HepG2 (cell line): ENCODE measurements around the gene PRKACG. TPM values are rescaled to one million over a fixed set of nuclear protein-coding genes. Genes with fewer than 3 reads are reported as not detected.

ENCODE experiments used
- CBX2 ChIP-seq, 2 experiments: fragments of 200-600 bp in 1 of 2; sonication (generic); formaldehyde crosslinking in 1 of 2; IDR thresholded peaks; 2 replicates each; pipeline versions ENCODE4 v1.7.0 to v1.8.1; 2018 to 2022; ENCODE audit warnings: low read depth in 2 of 2, low read length in 1 of 2, mild to moderate bottlenecking in 1 of 2, missing genetic modification reagents in 1 of 2
- GABPA ChIP-seq, 2 experiments: IDR thresholded peaks; 2 replicates each; pipeline ENCODE4 v1.6.1; 2011 to 2016; ENCODE audit warnings: low read depth in 2 of 2, low read length in 1 of 2, missing biosample characterization in 1 of 2, missing genetic modification characterization in 1 of 2
- GABPB1 ChIP-seq: IDR thresholded peaks from 2 replicates; pipeline ENCODE4 v1.6.1; 2016; ENCODE audit warnings: mild to moderate bottlenecking, missing genetic modification reagents, moderate library complexity, missing compliant biosample characterization
- GATAD2A ChIP-seq: IDR thresholded peaks from 2 replicates; pipeline ENCODE4 v1.6.1; 2016
- IRF2 ChIP-seq: IDR thresholded peaks from 2 replicates; pipeline ENCODE4 v1.6.1; 2018; ENCODE audit warnings: missing genetic modification reagents, missing compliant biosample characterization
- PAWR ChIP-seq: sonication (generic); formaldehyde crosslinking; IDR thresholded peaks from 2 replicates; pipeline ENCODE4 v1.4.0; 2020; ENCODE audit warnings: missing genetic modification reagents, mild to moderate bottlenecking, borderline replicate concordance
- SP5 ChIP-seq: IDR thresholded peaks from 2 replicates; pipeline ENCODE4 v1.6.1; 2016; ENCODE audit warnings: low read depth, borderline replicate concordance
- TBP ChIP-seq: sonication (generic); formaldehyde crosslinking; IDR thresholded peaks from 2 replicates; pipeline ENCODE4 v1.5.0; 2020; ENCODE audit warnings: missing genetic modification reagents
- TCF7 ChIP-seq: sonication (generic); IDR thresholded peaks from 2 replicates; pipeline ENCODE4 v1.6.1; 2016; ENCODE audit warnings: antibody characterized with exemption, low read depth
- TOPORS ChIP-seq: sonication (generic); formaldehyde crosslinking; IDR thresholded peaks from 2 replicates; pipeline ENCODE4 v1.8.0; 2023; ENCODE audit warnings: mild to moderate bottlenecking, missing genetic modification reagents
- ZNF225 ChIP-seq: sonication (generic); formaldehyde crosslinking; IDR thresholded peaks from 2 replicates; pipeline ENCODE4 v1.4.0; 2020; ENCODE audit warnings: mild to moderate bottlenecking, missing genetic modification reagents
- ZNF776 ChIP-seq: sonication (generic); formaldehyde crosslinking; IDR thresholded peaks from 2 replicates; pipeline ENCODE4 v1.4.0; 2020; ENCODE audit warnings: mild to moderate bottlenecking, missing genetic modification reagents
- ZNF792 ChIP-seq: IDR thresholded peaks from 2 replicates; pipeline ENCODE4 v1.6.1; 2016
- polyA plus RNA-seq, 8 experiments: library from polyadenylated mRNA; depleted of rRNA in 3 of 8; stranded (reverse) in 7 of 8; unstranded in 1 of 8; fragments of >200 nt; fragmentation: Illumina TruSeq in 4 of 8; extraction: Trizol in 4 of 8; gene quantifications; 2 replicates each; pipeline versions ENCODE4 v1.2.1 to v1.2.3, GENCODE V29; 2011 to 2016; ENCODE audit warnings: low read depth in 4 of 8, missing spikeins in 1 of 8, mixed read lengths in 1 of 8; ENCODE audit not compliant: insufficient read depth in 1 of 8
- total RNA-seq, 5 experiments: library from RNA; depleted of rRNA; stranded (reverse); fragments of >200 nt; fragmentation: Illumina TruSeq; extraction: Trizol; gene quantifications; 2 replicates each; pipeline ENCODE4 v1.2.3, GENCODE V29; 2016; ENCODE audit warnings: low read depth in 1 of 5
- TF ChIP-seq, protein P1 (sequence below): sonication (generic); formaldehyde crosslinking; IDR thresholded peaks from 2 replicates; pipeline ENCODE4 v1.4.0; 2020; ENCODE audit warnings: mild to moderate bottlenecking, missing genetic modification reagents, borderline replicate concordance
- TF ChIP-seq, protein P2 (sequence below): sonication (generic); formaldehyde crosslinking; IDR thresholded peaks from 2 replicates; pipeline ENCODE4 v1.4.0; 2020; ENCODE audit warnings: missing genetic modification reagents
- TF ChIP-seq, protein P3 (sequence below): sonication (generic); formaldehyde crosslinking; IDR thresholded peaks from 2 replicates; pipeline ENCODE4 v1.4.0; 2020; ENCODE audit warnings: missing genetic modification reagents
- TF ChIP-seq, protein P4 (sequence below): sonication (generic); formaldehyde crosslinking; IDR thresholded peaks from 2 replicates; pipeline ENCODE4 v1.5.1; 2020; ENCODE audit warnings: mild to moderate bottlenecking, moderate library complexity, missing genetic modification reagents
- TF ChIP-seq, protein P5 (sequence below): IDR thresholded peaks from 2 replicates; pipeline ENCODE4 v1.6.1; 2012; ENCODE audit warnings: low read depth, low read length, improper control_type of control experiment
- TF ChIP-seq, protein P6 (sequence below): IDR thresholded peaks from 2 replicates; pipeline ENCODE4 v1.6.1; 2016; ENCODE audit warnings: mild to moderate bottlenecking

The PRKACG gene
- total and polyA plus RNA-seq, 2 of the 13 experiments (the other 11 are each of a cell fraction or from before 2014, with no cell fraction given): not detected

DNA sequence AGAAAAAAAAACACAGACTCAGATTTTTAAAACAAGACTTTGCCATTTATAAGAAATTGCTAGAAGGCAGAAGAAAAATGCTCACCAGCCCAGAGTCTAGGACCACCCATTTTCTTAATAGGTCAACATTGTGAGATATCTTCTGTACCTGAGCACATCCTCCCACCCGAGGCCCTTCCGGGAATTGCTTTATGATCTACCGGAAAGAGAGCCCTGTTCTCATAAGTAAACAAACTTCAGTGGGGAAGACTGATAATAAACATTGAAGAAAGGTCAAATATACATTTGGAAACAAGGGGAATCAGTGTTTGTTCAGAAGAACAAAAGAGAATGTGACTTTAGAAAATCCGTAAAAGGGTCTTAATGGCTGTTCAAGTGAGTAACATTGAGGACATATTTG is 44.4 kb downstream of the PRKACG start (continued):
- TF ChIP-seq, protein P1, sequence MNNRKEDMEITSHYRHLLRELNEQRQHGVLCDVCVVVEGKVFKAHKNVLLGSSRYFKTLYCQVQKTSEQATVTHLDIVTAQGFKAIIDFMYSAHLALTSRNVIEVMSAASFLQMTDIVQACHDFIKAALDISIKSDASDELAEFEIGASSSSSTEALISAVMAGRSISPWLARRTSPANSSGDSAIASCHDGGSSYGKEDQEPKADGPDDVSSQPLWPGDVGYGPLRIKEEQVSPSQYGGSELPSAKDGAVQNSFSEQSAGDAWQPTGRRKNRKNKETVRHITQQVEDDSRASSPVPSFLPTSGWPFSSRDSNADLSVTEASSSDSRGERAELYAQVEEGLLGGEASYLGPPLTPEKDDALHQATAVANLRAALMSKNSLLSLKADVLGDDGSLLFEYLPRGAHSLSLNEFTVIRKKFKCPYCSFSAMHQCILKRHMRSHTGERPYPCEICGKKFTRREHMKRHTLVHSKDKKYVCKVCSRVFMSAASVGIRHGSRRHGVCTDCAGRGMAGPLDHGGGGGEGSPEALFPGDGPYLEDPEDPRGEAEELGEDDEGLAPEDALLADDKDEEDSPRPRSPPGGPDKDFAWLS (CRISPR knock-in tag): no peak
- TF ChIP-seq GATAD2A (CRISPR knock-in tag) (peak; percentile 99), TBP (CRISPR knock-in tag) (no peak), GABPA (IDR thresholded peaks at IDR 0.05; ENCODE audit: low read depth, low read length) (no peak), GABPA (CRISPR knock-in tag; IDR thresholded peaks at IDR 0.05; ENCODE audit: low read depth) (peak; percentile 77), ZNF776 (no peak), GABPB1 (peak; percentile 38; the same call in 1 of the 2 replicates), ZNF225 (CRISPR knock-in tag) (no peak), ZNF792 (peak; percentile 68; the same call in 1 of the 2 replicates), PAWR (CRISPR knock-in tag) (no peak), IRF2 (CRISPR knock-in tag) (peak; percentile 85), SP5 (CRISPR knock-in tag) (peak; percentile 93), CBX2 (IDR thresholded peaks at IDR 0.05; ENCODE audit: low read depth, low read length) (no peak), CBX2 (CRISPR knock-in tag; IDR thresholded peaks at IDR 0.05; ENCODE audit: low read depth) (no peak), TOPORS (CRISPR knock-in tag) (no peak), TCF7 (peak; percentile 96)
- TF ChIP-seq, protein P2, sequence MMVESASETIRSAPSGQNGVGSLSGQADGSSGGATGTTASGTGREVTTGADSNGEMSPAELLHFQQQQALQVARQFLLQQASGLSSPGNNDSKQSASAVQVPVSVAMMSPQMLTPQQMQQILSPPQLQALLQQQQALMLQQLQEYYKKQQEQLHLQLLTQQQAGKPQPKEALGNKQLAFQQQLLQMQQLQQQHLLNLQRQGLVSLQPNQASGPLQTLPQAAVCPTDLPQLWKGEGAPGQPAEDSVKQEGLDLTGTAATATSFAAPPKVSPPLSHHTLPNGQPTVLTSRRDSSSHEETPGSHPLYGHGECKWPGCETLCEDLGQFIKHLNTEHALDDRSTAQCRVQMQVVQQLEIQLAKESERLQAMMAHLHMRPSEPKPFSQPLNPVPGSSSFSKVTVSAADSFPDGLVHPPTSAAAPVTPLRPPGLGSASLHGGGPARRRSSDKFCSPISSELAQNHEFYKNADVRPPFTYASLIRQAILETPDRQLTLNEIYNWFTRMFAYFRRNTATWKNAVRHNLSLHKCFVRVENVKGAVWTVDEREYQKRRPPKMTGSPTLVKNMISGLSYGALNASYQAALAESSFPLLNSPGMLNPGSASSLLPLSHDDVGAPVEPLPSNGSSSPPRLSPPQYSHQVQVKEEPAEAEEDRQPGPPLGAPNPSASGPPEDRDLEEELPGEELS (CRISPR knock-in tag): peak; percentile 90
- TF ChIP-seq, protein P3, sequence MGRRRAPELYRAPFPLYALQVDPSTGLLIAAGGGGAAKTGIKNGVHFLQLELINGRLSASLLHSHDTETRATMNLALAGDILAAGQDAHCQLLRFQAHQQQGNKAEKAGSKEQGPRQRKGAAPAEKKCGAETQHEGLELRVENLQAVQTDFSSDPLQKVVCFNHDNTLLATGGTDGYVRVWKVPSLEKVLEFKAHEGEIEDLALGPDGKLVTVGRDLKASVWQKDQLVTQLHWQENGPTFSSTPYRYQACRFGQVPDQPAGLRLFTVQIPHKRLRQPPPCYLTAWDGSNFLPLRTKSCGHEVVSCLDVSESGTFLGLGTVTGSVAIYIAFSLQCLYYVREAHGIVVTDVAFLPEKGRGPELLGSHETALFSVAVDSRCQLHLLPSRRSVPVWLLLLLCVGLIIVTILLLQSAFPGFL (CRISPR knock-in tag): no peak
- TF ChIP-seq, protein P4, sequence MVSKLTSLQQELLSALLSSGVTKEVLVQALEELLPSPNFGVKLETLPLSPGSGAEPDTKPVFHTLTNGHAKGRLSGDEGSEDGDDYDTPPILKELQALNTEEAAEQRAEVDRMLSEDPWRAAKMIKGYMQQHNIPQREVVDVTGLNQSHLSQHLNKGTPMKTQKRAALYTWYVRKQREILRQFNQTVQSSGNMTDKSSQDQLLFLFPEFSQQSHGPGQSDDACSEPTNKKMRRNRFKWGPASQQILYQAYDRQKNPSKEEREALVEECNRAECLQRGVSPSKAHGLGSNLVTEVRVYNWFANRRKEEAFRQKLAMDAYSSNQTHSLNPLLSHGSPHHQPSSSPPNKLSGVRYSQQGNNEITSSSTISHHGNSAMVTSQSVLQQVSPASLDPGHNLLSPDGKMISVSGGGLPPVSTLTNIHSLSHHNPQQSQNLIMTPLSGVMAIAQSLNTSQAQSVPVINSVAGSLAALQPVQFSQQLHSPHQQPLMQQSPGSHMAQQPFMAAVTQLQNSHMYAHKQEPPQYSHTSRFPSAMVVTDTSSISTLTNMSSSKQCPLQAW (CRISPR knock-in tag): 0 out of 2 replicates have a peak, but pooled peaks have one; percentile 37
- TF ChIP-seq, protein P5, sequence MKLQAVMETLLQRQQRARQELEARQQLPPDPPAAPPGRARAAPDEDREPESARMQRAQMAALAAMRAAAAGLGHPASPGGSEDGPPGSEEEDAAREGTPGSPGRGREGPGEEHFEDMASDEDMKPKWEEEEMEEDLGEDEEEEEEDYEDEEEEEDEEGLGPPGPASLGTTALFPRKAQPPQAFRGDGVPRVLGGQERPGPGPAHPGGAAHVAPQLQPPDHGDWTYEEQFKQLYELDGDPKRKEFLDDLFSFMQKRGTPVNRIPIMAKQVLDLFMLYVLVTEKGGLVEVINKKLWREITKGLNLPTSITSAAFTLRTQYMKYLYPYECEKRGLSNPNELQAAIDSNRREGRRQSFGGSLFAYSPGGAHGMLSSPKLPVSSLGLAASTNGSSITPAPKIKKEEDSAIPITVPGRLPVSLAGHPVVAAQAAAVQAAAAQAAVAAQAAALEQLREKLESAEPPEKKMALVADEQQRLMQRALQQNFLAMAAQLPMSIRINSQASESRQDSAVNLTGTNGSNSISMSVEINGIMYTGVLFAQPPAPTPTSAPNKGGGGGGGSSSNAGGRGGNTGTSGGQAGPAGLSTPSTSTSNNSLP: peak; percentile 74; the same call in 1 of the 2 replicates
- TF ChIP-seq, protein P6, sequence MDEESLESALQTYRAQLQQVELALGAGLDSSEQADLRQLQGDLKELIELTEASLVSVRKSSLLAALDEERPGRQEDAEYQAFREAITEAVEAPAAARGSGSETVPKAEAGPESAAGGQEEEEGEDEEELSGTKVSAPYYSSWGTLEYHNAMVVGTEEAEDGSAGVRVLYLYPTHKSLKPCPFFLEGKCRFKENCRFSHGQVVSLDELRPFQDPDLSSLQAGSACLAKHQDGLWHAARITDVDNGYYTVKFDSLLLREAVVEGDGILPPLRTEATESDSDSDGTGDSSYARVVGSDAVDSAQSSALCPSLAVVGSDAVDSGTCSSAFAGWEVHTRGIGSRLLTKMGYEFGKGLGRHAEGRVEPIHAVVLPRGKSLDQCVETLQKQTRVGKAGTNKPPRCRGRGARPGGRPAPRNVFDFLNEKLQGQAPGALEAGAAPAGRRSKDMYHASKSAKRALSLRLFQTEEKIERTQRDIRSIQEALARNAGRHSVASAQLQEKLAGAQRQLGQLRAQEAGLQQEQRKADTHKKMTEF (CRISPR knock-in tag): peak; percentile 90; the same call in 1 of the 2 replicates
